Measurements from ENCODE around the gene SMARCD3.

SMARCD3 gene

DNA sequence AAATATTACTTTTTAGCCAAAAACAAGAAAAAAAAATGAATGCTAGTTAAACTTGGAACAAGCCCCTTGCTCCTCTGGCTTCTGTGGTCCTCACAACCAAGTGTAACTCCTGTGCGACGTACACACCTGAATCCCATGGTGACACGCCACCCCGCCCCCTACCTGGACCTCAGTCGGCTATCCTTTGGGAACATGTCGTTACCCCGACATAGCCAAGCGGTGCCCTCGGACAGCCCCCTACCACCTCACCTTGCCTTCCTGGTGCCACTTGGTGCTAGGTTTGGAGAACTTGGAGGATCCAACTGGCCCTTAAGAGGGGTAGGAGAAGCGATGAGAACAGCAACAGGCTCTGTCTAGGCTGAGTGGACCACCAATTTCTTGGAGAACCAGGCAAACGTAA is 12.0 kb upstream of the SMARCD3 start:
- no peak for TF ChIP-seq CTCF (IDR thresholded peaks at IDR 0.05; ENCODE audit: low read depth, low read length)
- no peak overlapping the region for H3K4me3 ChIP-seq (ENCODE audit: low read depth, low read length)

DNA sequence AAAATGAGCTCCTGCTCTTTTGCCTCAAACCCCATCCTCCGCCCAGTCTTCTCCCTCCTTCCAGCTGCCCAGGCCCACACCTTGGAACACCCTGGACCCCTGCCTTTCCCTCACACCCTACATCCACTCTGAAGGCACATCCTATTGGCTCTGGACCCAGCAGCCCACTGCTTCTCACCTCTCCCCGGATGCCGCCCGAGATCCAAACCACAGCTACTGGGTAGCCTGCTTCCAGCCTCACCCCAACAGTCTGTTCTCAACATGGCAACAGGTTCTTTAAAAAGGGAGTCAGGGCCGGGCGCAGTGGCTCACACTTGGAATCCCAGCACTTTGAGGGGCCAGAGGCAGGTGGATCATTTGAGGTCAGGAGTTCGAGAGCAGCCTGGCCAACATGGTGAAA is 9.5 kb upstream of the SMARCD3 start:
- H3K4me3 ChIP-seq (ENCODE audit: low read depth, low read length), result no peak overlapping the region
- TF ChIP-seq CTCF (IDR thresholded peaks at IDR 0.05; ENCODE audit: low read depth, low read length), result no peak

GRCh38 chr7:151256410-151257045 is 8.0 kb upstream of the SMARCD3 start:
- H3K4me3 ChIP-seq (ENCODE audit: low read depth, low read length), result no peak overlapping the region
- no peak for TF ChIP-seq CTCF (IDR thresholded peaks at IDR 0.05; ENCODE audit: low read depth, low read length)

GRCh38 chr7:151255390-151255789 is 6.9 kb upstream of the SMARCD3 start:
- no peak overlapping the region for H3K4me3 ChIP-seq (ENCODE audit: low read depth, low read length)
- no peak for TF ChIP-seq CTCF (IDR thresholded peaks at IDR 0.05; ENCODE audit: low read depth, low read length)

GRCh38 chr7:151254851-151255250 is 6.4 kb upstream of the SMARCD3 start:
- TF ChIP-seq CTCF (IDR thresholded peaks at IDR 0.05; ENCODE audit: low read depth, low read length), result no peak
- no peak overlapping the region for H3K4me3 ChIP-seq (ENCODE audit: low read depth, low read length)

- no peak for TF ChIP-seq CTCF (IDR thresholded peaks at IDR 0.05; ENCODE audit: low read depth, low read length)
- no peak overlapping the region for H3K4me3 ChIP-seq (ENCODE audit: low read depth, low read length)
Observed at GRCh38 chr7:151254316-151254715, 5.8 kb upstream of the SMARCD3 start.

GRCh38 chr7:151252961-151253711 is 4.6 kb upstream of the SMARCD3 start:
- H3K4me3 ChIP-seq (ENCODE audit: low read depth, low read length), result no peak overlapping the region; the same call in 1 of the 2 replicates
- TF ChIP-seq CTCF (IDR thresholded peaks at IDR 0.05; ENCODE audit: low read depth, low read length), result no peak
